ENCODE measurements around the gene CCL28. TPM values are rescaled to one million over a fixed set of nuclear protein-coding genes. Genes with fewer than 3 reads are reported as not detected.

Gene CCL28
- total RNA-seq, 1 donor from 2014 or later, result not detected

DNA sequence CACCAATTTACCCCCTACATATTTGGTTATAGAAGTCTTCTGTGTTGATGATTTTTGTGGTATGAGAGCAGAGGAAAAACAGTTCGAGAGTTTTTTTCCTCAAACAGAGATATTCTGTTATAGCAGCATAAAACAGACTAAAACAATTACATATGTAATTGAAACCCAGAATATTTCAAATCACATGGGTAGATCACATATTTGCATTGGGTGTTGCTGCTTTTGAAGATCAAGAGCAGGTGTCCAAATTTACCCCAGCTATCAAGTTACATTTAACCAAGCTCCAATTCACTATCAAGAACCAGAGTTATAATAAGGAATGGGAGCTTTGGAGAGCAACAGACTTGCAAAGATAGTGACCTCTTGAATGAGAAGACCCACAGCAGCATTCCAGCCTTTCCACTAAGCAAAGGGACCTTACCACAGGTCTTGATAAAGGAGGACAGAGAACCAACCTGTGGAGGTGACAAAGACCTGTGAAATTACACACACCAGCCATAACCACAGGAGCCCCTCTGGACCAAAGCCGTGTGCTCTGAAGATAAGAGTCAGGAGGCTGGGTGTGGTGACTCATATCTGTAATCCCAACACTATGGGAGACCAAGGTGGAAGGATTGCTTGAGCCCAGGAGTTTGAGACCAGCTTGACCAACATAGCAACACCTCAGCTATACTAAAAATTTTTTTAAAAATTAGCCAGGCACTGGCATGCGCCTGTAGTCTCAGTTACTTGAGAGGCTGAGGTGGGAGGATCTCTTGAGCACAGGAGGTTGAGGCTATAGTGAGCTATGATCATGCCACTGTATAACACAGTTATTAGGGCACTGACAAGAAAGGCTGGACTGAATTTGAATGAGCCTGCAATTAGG lies 4.0 kb upstream of the CCL28 start:
- no peaks in the 10 kb centered on the region for H3K9me3 Mint-ChIP-seq
- no peak overlapping the region for H3K27ac Mint-ChIP-seq (ENCODE audit: unreplicated experiment)

DNA sequence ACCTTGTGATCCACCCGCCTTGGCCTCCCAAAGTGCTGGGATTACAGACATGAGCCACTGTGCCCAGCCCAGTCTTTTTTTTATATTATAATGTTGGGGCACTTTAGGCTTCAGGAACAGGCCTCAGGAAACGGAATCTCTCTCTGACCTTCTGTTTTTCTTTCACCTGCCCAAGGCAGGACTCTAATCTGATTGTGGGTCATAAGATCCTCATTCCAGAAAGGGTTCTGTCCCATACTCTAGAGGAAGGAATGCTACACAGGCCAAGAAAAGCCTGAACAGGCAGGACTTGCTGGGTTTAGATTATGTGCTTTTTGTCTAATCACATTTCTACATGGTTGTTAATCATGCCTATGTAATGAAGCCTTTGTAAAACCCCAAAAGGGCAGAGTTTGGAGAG lies 1.8 kb upstream of the CCL28 start:
- TF ChIP-seq, protein P1, sequence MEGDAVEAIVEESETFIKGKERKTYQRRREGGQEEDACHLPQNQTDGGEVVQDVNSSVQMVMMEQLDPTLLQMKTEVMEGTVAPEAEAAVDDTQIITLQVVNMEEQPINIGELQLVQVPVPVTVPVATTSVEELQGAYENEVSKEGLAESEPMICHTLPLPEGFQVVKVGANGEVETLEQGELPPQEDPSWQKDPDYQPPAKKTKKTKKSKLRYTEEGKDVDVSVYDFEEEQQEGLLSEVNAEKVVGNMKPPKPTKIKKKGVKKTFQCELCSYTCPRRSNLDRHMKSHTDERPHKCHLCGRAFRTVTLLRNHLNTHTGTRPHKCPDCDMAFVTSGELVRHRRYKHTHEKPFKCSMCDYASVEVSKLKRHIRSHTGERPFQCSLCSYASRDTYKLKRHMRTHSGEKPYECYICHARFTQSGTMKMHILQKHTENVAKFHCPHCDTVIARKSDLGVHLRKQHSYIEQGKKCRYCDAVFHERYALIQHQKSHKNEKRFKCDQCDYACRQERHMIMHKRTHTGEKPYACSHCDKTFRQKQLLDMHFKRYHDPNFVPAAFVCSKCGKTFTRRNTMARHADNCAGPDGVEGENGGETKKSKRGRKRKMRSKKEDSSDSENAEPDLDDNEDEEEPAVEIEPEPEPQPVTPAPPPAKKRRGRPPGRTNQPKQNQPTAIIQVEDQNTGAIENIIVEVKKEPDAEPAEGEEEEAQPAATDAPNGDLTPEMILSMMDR (conservative IDR thresholded peaks at IDR 0.05), result no peak
- no peak overlapping the region for H3K4me3 Mint-ChIP-seq
- no peaks in the 10 kb centered on the region for H3K4me1 Mint-ChIP-seq
- H3K9me3 Mint-ChIP-seq, result no peaks in the 10 kb centered on the region
- no peak for DNase-seq (ENCODE audit: low read depth, low spot score)
- H3K27ac Mint-ChIP-seq (ENCODE audit: unreplicated experiment), result no peak overlapping the region
- no peaks in the 10 kb centered on the region for H3K27me3 Mint-ChIP-seq (ENCODE audit: low read depth)
- H3K36me3 Mint-ChIP-seq (ENCODE audit: low read depth), result no peaks in the 10 kb centered on the region

More for the DNA sequence above, 4.0 kb upstream of the CCL28 start:
- H3K27me3 Mint-ChIP-seq (ENCODE audit: low read depth), result no peaks in the 10 kb centered on the region
- DNase-seq (ENCODE audit: low read depth, low spot score), result no peak
- no peaks in the 10 kb centered on the region for H3K36me3 Mint-ChIP-seq (ENCODE audit: low read depth)
- no peak overlapping the region for H3K4me3 Mint-ChIP-seq
- TF ChIP-seq, protein P1 (conservative IDR thresholded peaks at IDR 0.05), result no peak
- H3K4me1 Mint-ChIP-seq, result no peaks in the 10 kb centered on the region

DNA sequence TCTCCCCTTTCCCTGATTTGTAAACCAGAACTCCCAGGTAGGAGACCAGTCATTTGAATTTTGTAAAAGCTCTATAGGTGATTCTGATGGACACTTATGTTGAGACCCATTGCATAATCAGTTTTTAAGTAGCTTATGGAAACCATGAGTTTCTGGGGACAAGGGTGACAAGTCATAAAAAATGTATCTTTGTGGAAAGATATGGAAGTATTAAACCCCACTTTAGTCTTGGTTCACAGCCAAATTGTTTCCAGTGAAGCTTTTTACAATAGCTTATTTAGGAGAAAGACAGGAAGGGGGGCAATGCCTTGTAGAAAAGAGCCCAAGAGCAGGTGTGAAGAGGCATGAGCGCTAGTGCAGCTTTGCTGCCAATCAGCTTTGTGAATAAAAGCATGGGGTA lies 453 bp upstream of the CCL28 start:
- DNase-seq (ENCODE audit: low read depth, low spot score), result no peak
- Mint-ChIP-seq H3K27ac (ENCODE audit: unreplicated experiment) (no peak overlapping the region), H3K36me3 (ENCODE audit: low read depth) (no peaks in the 10 kb centered on the region), H3K9me3 (no peaks in the 10 kb centered on the region), H3K4me1 (no peaks in the 10 kb centered on the region), H3K4me3 (no peak overlapping the region), H3K27me3 (ENCODE audit: low read depth) (no peaks in the 10 kb centered on the region)
- TF ChIP-seq, protein P1 (conservative IDR thresholded peaks at IDR 0.05), result no peak

DNA sequence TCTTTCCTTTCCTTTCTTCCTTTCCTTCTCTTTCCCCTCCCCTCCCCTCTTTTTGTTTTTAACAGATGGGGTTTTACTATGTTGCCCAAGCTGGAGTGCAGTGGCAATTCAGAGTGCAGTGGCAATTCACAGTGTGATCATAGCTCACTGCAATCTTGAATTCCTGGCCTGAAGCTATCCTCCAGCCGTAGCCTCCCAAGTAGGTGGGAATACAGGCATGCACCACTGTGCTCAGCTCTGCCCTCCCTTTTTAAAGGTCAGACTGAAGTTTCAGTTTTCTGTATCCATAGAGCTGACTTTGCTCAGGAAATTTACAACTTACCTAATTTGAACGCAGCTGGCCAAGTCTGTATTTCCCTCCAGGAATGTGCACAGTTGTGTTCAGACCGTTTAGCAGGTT lies 696 bp downstream of the CCL28 start:
- TF ChIP-seq, protein P1 (conservative IDR thresholded peaks at IDR 0.05), result no peak
- no peak overlapping the region for H3K4me3 Mint-ChIP-seq
- H3K27ac Mint-ChIP-seq (ENCODE audit: unreplicated experiment), result no peak overlapping the region

DNA sequence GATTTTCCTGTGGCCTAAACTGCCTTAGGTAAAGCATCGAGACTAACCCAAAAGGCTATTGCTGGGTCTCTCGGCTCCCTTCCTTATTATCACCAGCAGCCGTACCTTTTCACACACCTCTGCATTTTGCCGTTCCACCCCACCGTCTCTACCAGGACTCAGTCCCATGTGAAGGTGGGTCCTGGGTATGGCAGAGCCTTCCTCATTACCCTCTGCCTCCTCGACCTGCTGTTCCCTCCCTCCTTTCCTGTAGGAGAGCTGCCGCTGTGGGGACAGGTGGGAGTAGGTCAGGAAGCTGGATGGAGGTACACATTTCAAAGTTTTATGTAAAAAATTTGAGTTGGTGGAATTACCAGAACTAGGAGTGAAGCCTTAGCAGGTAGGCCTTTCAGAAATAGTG lies 1.8 kb downstream of the CCL28 start:
- peaks cover 2% of the 10 kb centered on the region for H3K27me3 Mint-ChIP-seq (ENCODE audit: low read depth)
- no peaks in the 10 kb centered on the region for H3K4me1 Mint-ChIP-seq
- no peaks in the 10 kb centered on the region for H3K9me3 Mint-ChIP-seq
- no peak for DNase-seq (ENCODE audit: low read depth, low spot score)
- no peak overlapping the region for H3K27ac Mint-ChIP-seq (ENCODE audit: unreplicated experiment)
- no peak overlapping the region for H3K4me3 Mint-ChIP-seq
- H3K36me3 Mint-ChIP-seq (ENCODE audit: low read depth), result no peaks in the 10 kb centered on the region
- TF ChIP-seq, protein P1 (conservative IDR thresholded peaks at IDR 0.05), result no peak

More for the DNA sequence above, 696 bp downstream of the CCL28 start:
- Mint-ChIP-seq H3K4me1 (no peaks in the 10 kb centered on the region), H3K27me3 (ENCODE audit: low read depth) (no peaks in the 10 kb centered on the region), H3K9me3 (no peaks in the 10 kb centered on the region), H3K36me3 (ENCODE audit: low read depth) (no peaks in the 10 kb centered on the region)
- DNase-seq (ENCODE audit: low read depth, low spot score), result no peak

Data from neural crest cell (in vitro differentiated cells).